ENCODE results near the gene CFAP54. TPM values are rescaled to one million over a fixed set of nuclear protein-coding genes. Genes with fewer than 3 reads are reported as not detected.

The CFAP54 gene
- total and polyA plus RNA-seq, 2 donors (not counting 3 experiments of a cell fraction or from before 2014, with no cell fraction given), result 3.6 to 26.9 TPM

GRCh38 chr12:96687719-96688118 lies 198.3 kb downstream of the CFAP54 start:
- no peaks in the 10 kb centered on the region for H3K9me1 ChIP-seq (replicated peaks; ENCODE audit: control insufficient read depth, extremely low read depth, insufficient read depth, low read length)
- intact Hi-C loops (cut with micrococcal nuclease), result no loop called here
- H3K4me3 ChIP-seq (replicated peaks in 1 of 3; ENCODE audit: insufficient read depth in 1 of 3, low read depth in 1 of 3, low read length in 3 of 3), result no peak overlapping the region
- peak overlapping the region; percentile 58 for H3K27ac ChIP-seq (ENCODE audit: insufficient read depth, low read depth, low read length)
- peak overlapping the region; percentile 13 for H3K4me2 ChIP-seq (ENCODE audit: insufficient read depth, low read length)
- H3K9me3 ChIP-seq (replicated peaks; ENCODE audit: control insufficient read depth, insufficient read depth, low read length), result no peaks in the 10 kb centered on the region
- peaks cover 2 to 4% of the 10 kb centered on the region in 2 experiments for H3K36me3 ChIP-seq (ENCODE audit: control insufficient read depth in 2 of 2, extremely low read depth in 1 of 2, insufficient read depth in 2 of 2, low read length in 2 of 2)
- H3K27me3 ChIP-seq (ENCODE audit: control insufficient read depth in 2 of 2, insufficient read depth in 2 of 2, low read length in 2 of 2), result no peaks in the 10 kb centered on the region
- peak; percentile 93 for DNase-seq (ENCODE audit: low read depth, low spot score)
- H4K20me1 ChIP-seq (replicated peaks; ENCODE audit: control insufficient read depth, extremely low read depth, insufficient read depth, low read length), result no peaks in the 10 kb centered on the region
- H2AFZ ChIP-seq (ENCODE audit: low read depth, low read length), result peak overlapping the region; percentile 56
- BruUV-seq (replicated peaks), result no TSS peak
- dilution Hi-C loops (cut with MboI; ENCODE audit: extremely low pct_ligation_motif_present, low sequenced_read_pairs), result no loop called here
- H3K4me1 ChIP-seq (ENCODE audit: control insufficient read depth, extremely low read depth, insufficient read depth, low read length), result peaks cover 12% of the 10 kb centered on the region
- TF ChIP-seq GATA2 (IDR thresholded peaks at IDR 0.05; ENCODE audit: insufficient read depth, insufficient read length, low read depth, low read length), result no peak
- no peak for TF ChIP-seq CTCF (IDR thresholded peaks at IDR 0.05; ENCODE audit: extremely low read depth in 1 of 2, insufficient read depth in 1 of 2, low read depth in 1 of 2, low read length in 2 of 2)
- TF ChIP-seq JUN (IDR thresholded peaks at IDR 0.05; ENCODE audit: borderline replicate concordance, insufficient read depth, insufficient read length, low read depth), result no peak
- TF ChIP-seq MAX (IDR thresholded peaks at IDR 0.05; ENCODE audit: insufficient read depth, insufficient read length), result no peak
- TF ChIP-seq FOS (IDR thresholded peaks at IDR 0.05; ENCODE audit: borderline replicate concordance, insufficient read depth, low read length), result no peak
- no peak for TF ChIP-seq EZH2 (IDR thresholded peaks at IDR 0.05; ENCODE audit: borderline replicate concordance, low read depth, low read length, severe bottlenecking)
- no peak for TF ChIP-seq MYC (IDR thresholded peaks at IDR 0.05; ENCODE audit: low read depth, low read length)
- no peak for TF ChIP-seq POLR2A (IDR thresholded peaks at IDR 0.05; ENCODE audit: low read depth, low read length)
- peak overlapping the region; percentile 37 for H3K9ac ChIP-seq (replicated peaks; ENCODE audit: extremely low read depth, insufficient read depth, low read length)
- CTCF ChIA-PET, result interaction anchor here (0.9 to 1.2 kb wide), 4 partner anchors 13 to 33 kb away, joined by 3 to 4 read pairs (median 3); no protein-coding TSS in a partner anchor
- POLR2A ChIA-PET, result no interaction called here
- peak; percentile 72 for FAIRE-seq
- no peaks in the 10 kb centered on the region for H3K79me2 ChIP-seq (ENCODE audit: control insufficient read depth, insufficient read depth, low read length)

All from endothelial cell of umbilical vein (primary cell).